RKO (cell line): ENCODE data around the gene LTB.

Experiments used
- DNase-seq: peaks from one replicate; pipeline ENCODE4 v3.0.0-alpha.2; 2016; ENCODE audit warnings: low spot score

The LTB gene

GRCh38 chr6:31582230-31582643 is at the start of gene LTB:
LTB (minus strand) TSS chr6:31582424; CDS start chr6:31582417, 7 bp downstream.
- DNase-seq, result no peak

GRCh38 chr6:31631681-31632278 is 49.6 kb upstream of the LTB start:
- DNase-seq, result peak; percentile 50

GRCh38 chr6:31631209-31631608 is 49.0 kb upstream of the LTB start:
- DNase-seq, result no peak

- no peak for DNase-seq
Observed at GRCh38 chr6:31630177-31630934, 48.1 kb upstream of the LTB start.

GRCh38 chr6:31629014-31629413 is 46.8 kb upstream of the LTB start:
- no peak for DNase-seq

GRCh38 chr6:31627690-31628287 is 45.6 kb upstream of the LTB start:
- DNase-seq, result no peak

GRCh38 chr6:31626952-31627351 is 44.7 kb upstream of the LTB start:
- no peak for DNase-seq

GRCh38 chr6:31624070-31624469 is 41.8 kb upstream of the LTB start:
- no peak for DNase-seq

GRCh38 chr6:31622684-31623091 is 40.5 kb upstream of the LTB start:
- DNase-seq, result no peak

- no peak for DNase-seq
Observed at GRCh38 chr6:31621991-31622390, 39.8 kb upstream of the LTB start.

GRCh38 chr6:31621320-31621939 is 39.2 kb upstream of the LTB start:
- no peak for DNase-seq

GRCh38 chr6:31620586-31621319 is 38.5 kb upstream of the LTB start, which contains the start of gene PRRC2A:
PRRC2A (plus strand) TSS chr6:31620715; CDS start chr6:31622790, 2,075 bp downstream.
- peak; percentile 76 for DNase-seq

GRCh38 chr6:31619805-31620585 is 37.8 kb upstream of the LTB start:
- peak; percentile 99 for DNase-seq

GRCh38 chr6:31617010-31617409 is 34.8 kb upstream of the LTB start:
- DNase-seq, result no peak

GRCh38 chr6:31615748-31616147 is 33.5 kb upstream of the LTB start:
- no peak for DNase-seq

- DNase-seq, result no peak
Observed at GRCh38 chr6:31614684-31615578, 32.7 kb upstream of the LTB start, which contains the start of gene AIF1. AIF1 (plus strand) TSS chr6:31615234; CDS start chr6:31615330, 96 bp downstream.

- DNase-seq, result no peak
Observed at GRCh38 chr6:31614075-31614619, 31.9 kb upstream of the LTB start.

GRCh38 chr6:31610968-31611367 is 28.7 kb upstream of the LTB start:
- no peak for DNase-seq

- DNase-seq, result no peak
Observed at GRCh38 chr6:31609519-31610406, 27.5 kb upstream of the LTB start.
